H1 (cell line): ENCODE data around the gene ITPR1. TPM values are rescaled to one million over a fixed set of nuclear protein-coding genes. Genes with fewer than 3 reads are reported as not detected.

Source experiments
- CTCF ChIA-PET: fragments of 300-600 bp; sonication (Branson Sonifier 250); formaldehyde crosslinking; loops from one replicate; lab custom pipeline; 2021; ENCODE audit not compliant: partially characterized antibody; lab: Charles Lee
- POLR2A ChIA-PET: fragments of 300-600 bp; sonication (Branson Sonifier 250); formaldehyde crosslinking; loops from one replicate; lab custom pipeline; 2021; ENCODE audit warnings: inconsistent platforms; ENCODE audit not compliant: partially characterized antibody; lab: Charles Lee
- DNase-seq, 2 experiments: peaks; one replicate each; pipeline versions ENCODE4 v3.0.0 to v3.0.0-alpha.2; 2010 to 2022; ENCODE audit warnings: low spot score in 2 of 2, low read depth in 1 of 2, mixed read lengths in 1 of 2
- FAIRE-seq: peaks from 2 replicates; lab custom pipeline; 2011; peaks lifted over from hg19 to GRCh38; lab: Jason Lieb, UNC
- H2AFZ ChIP-seq: 2 replicates; pipeline ENCODE4 v1.8.1; 2012; ENCODE audit warnings: low read length, inconsistent platforms
- H2AK5ac ChIP-seq: 2 replicates; pipeline ENCODE4 v1.6.1; 2013; ENCODE audit warnings: low read depth, low read length
- H2BK120ac ChIP-seq: replicated peaks from 2 replicates; pipeline ENCODE3; 2013; ENCODE audit warnings: low read depth, low read length, inconsistent platforms
- H2BK12ac ChIP-seq: 2 replicates; pipeline ENCODE4 v1.6.1; 2013; ENCODE audit warnings: low read depth, low read length
- H2BK15ac ChIP-seq: 2 replicates; pipeline ENCODE4 v1.6.1; 2013; ENCODE audit warnings: low read length
- H2BK20ac ChIP-seq: 2 replicates; pipeline ENCODE4 v1.6.1; 2013; ENCODE audit warnings: low read length
- H2BK5ac ChIP-seq: 2 replicates; pipeline ENCODE4 v1.6.1; 2013; ENCODE audit warnings: low read depth, low read length
- H3K14ac ChIP-seq: 2 replicates; pipeline ENCODE4 v1.6.1; 2013; ENCODE audit warnings: inconsistent platforms; ENCODE audit not compliant: insufficient read length
- H3K18ac ChIP-seq: 2 replicates; pipeline ENCODE4 v1.6.1; 2013; ENCODE audit warnings: low read length; ENCODE audit errors: extremely low read depth
- H3K23ac ChIP-seq: 2 replicates; pipeline ENCODE4 v1.6.1; 2013; ENCODE audit warnings: inconsistent platforms; ENCODE audit not compliant: insufficient read length
- H3K23me2 ChIP-seq: 2 replicates; pipeline ENCODE4 v1.6.1; 2013; ENCODE audit warnings: low read depth, low read length
- H3K27ac ChIP-seq: 2 replicates; pipeline ENCODE4 v1.6.1; 2011; ENCODE audit warnings: low read depth, low read length, inconsistent platforms
- H3K27me3 ChIP-seq, 4 experiments: replicated peaks in 1 of 4; 1 replicate in 1 of 4; 2 replicates in 3 of 4; pipeline versions ENCODE4 v1.6.1 to v1.8.1; 2011 to 2013; ENCODE audit warnings: low read length in 3 of 4, mild to moderate bottlenecking in 3 of 4, inconsistent platforms in 2 of 4, mixed read lengths in 2 of 4, moderate library complexity in 1 of 4; ENCODE audit not compliant: control insufficient read depth in 3 of 4, insufficient read depth in 3 of 4; ENCODE audit errors: extremely low read depth in 1 of 4
- H3K36me3 ChIP-seq, 4 experiments: 2 replicates each; pipeline versions ENCODE4 v1.6.1 to v1.8.1; 2011 to 2013; ENCODE audit warnings: mild to moderate bottlenecking in 4 of 4, low read length in 3 of 4, moderate library complexity in 2 of 4, control low read depth in 1 of 4, inconsistent platforms in 1 of 4; ENCODE audit not compliant: insufficient read depth in 4 of 4, control insufficient read depth in 2 of 4
- H3K4ac ChIP-seq: replicated peaks from 2 replicates; pipeline ENCODE3; 2013; ENCODE audit warnings: low read length, low read depth, mixed read lengths, inconsistent platforms; ENCODE audit not compliant: insufficient read length
- H3K4me1 ChIP-seq, 4 experiments: replicated peaks in 1 of 4; 1 replicate in 1 of 4; 2 replicates in 3 of 4; pipeline versions ENCODE4 v1.6.1 to v1.8.1; 2011 to 2013; ENCODE audit warnings: low read length in 3 of 4, inconsistent platforms in 2 of 4, mixed read lengths in 1 of 4; ENCODE audit not compliant: insufficient read depth in 4 of 4, control insufficient read depth in 3 of 4
- H3K4me2 ChIP-seq, 2 experiments: 2 replicates each; pipeline versions ENCODE4 v1.6.1 to v1.8.1; 2011 to 2013; ENCODE audit warnings: low read depth in 2 of 2, low read length in 2 of 2, control low read depth in 1 of 2, inconsistent platforms in 1 of 2, mild to moderate bottlenecking in 1 of 2; ENCODE audit not compliant: insufficient read depth in 1 of 2
- H3K4me3 ChIP-seq, 4 experiments: fragments of 200-600, 300-600 bp in 1 of 4; sonication (generic), shearing (Covaris generic), sonication (Bioruptor Twin) in 1 of 4; 2 replicates each; pipeline versions ENCODE4 v1.5.1 to v1.8.1; 2011 to 2016; ENCODE audit warnings: low read length in 4 of 4, low read depth in 3 of 4, control low read depth in 2 of 4, inconsistent platforms in 2 of 4, mild to moderate bottlenecking in 2 of 4, mixed read lengths in 1 of 4, moderate library complexity in 1 of 4; ENCODE audit not compliant: insufficient read depth in 2 of 4; ENCODE audit errors: extremely low read depth in 1 of 4
- H3K56ac ChIP-seq: replicated peaks from 2 replicates; pipeline ENCODE3; 2013; ENCODE audit warnings: low read depth, mild to moderate bottlenecking, mixed read lengths, low read length, inconsistent platforms; ENCODE audit not compliant: insufficient read length
- H3K79me1 ChIP-seq: 2 replicates; pipeline ENCODE4 v1.6.1; 2013; ENCODE audit warnings: low read depth, low read length, control low read depth
- H3K79me2 ChIP-seq, 2 experiments: 2 replicates each; pipeline versions ENCODE4 v1.6.1 to v1.8.1; 2012 to 2013; ENCODE audit warnings: low read length in 2 of 2, mild to moderate bottlenecking in 2 of 2, inconsistent platforms in 1 of 2; ENCODE audit not compliant: insufficient read depth in 2 of 2, control insufficient read depth in 1 of 2
- H3K9ac ChIP-seq, 4 experiments: replicated peaks in 1 of 4; 1 replicate in 1 of 4; 2 replicates in 3 of 4; pipeline versions ENCODE4 v1.6.1 to v1.8.1; 2011 to 2013; ENCODE audit warnings: low read depth in 3 of 4, low read length in 3 of 4, control low read depth in 2 of 4, mild to moderate bottlenecking in 2 of 4, moderate library complexity in 2 of 4, inconsistent platforms in 1 of 4; ENCODE audit errors: extremely low read depth in 1 of 4
- H3K9me3 ChIP-seq, 2 experiments: 2 replicates each; pipeline versions ENCODE4 v1.6.1 to v1.8.1; 2012 to 2013; ENCODE audit warnings: mild to moderate bottlenecking in 2 of 2, moderate library complexity in 2 of 2, control low read depth in 1 of 2, inconsistent platforms in 1 of 2, low read depth in 1 of 2, low read length in 1 of 2, mixed read lengths in 1 of 2; ENCODE audit not compliant: insufficient read depth in 2 of 2
- H4K20me1 ChIP-seq, 2 experiments: replicated peaks in 1 of 2; 2 replicates each; pipeline versions ENCODE3 to v1.8.1; 2011 to 2013; ENCODE audit warnings: inconsistent platforms in 2 of 2, low read length in 2 of 2, mild to moderate bottlenecking in 1 of 2; ENCODE audit not compliant: insufficient read depth in 2 of 2, control insufficient read depth in 1 of 2
- H4K5ac ChIP-seq: 2 replicates; pipeline ENCODE4 v1.6.1; 2013; ENCODE audit warnings: low read length, low read depth, mixed read lengths, inconsistent platforms; ENCODE audit not compliant: insufficient read length
- H4K8ac ChIP-seq: 2 replicates; pipeline ENCODE4 v1.8.0; 2013; ENCODE audit warnings: mild to moderate bottlenecking, moderate library complexity, low read length, inconsistent platforms; ENCODE audit not compliant: insufficient read depth; ENCODE audit errors: extremely low read depth
- H4K91ac ChIP-seq: replicated peaks from 2 replicates; pipeline ENCODE3; 2013; ENCODE audit warnings: low read length, mixed read lengths, inconsistent platforms; ENCODE audit not compliant: insufficient read length
- EZH2 ChIP-seq: fragments of 200-600 bp; sonication (generic); IDR thresholded peaks from 2 replicates; pipeline ENCODE4 v1.7.1; 2012; ENCODE audit warnings: low read depth, mild to moderate bottlenecking, moderate library complexity, low read length, inconsistent platforms; ENCODE audit not compliant: severe bottlenecking
- KDM5A ChIP-seq: fragments of 200-600 bp; IDR thresholded peaks from 2 replicates; pipeline ENCODE4 v1.7.1; 2012; ENCODE audit warnings: mild to moderate bottlenecking, low read length, inconsistent platforms, mixed read lengths
- PHF8 ChIP-seq: fragments of 200-600 bp; sonication (generic); conservative IDR thresholded peaks from 2 replicates; pipeline ENCODE4 v1.7.1; 2012; ENCODE audit warnings: low read depth, mild to moderate bottlenecking, inconsistent platforms, low read length, moderate library complexity
- WGBS, 2 experiments: shearing (Covaris generic) in 1 of 2; methylation state at CpG; one replicate each; pipeline versions ENCODE4 v1.1.6 to v1.1.7; 2013 to 2015; ENCODE audit warnings: low lambda C conversion rate in 2 of 2, mixed read lengths in 2 of 2, inconsistent platforms in 1 of 2, low coverage in 1 of 2, missing lambda C conversion rate in 1 of 2; ENCODE audit not compliant: insufficient replicate concordance in 2 of 2, insufficient coverage in 1 of 2, insufficient read length in 1 of 2; ENCODE audit errors: extremely low coverage in 1 of 2, missing lambda C conversion rate in 1 of 2; 5-methylcytosine and 5-hydroxymethylcytosine counted together
- polyA plus RNA-seq, 7 experiments: library from polyadenylated mRNA; depleted of rRNA in 3 of 7; stranded (reverse) in 5 of 7; unstranded in 2 of 7; fragments of >200 nt in 5 of 7; fragments of 200-250 nt in 2 of 7; gene quantifications; 1 replicate in 5 of 7; 2 replicates in 1 of 7; 4 replicates in 1 of 7; pipeline versions ENCODE4 v1.2.1 to v1.2.3, GENCODE V29; 2011 to 2013; ENCODE audit warnings: missing spikeins in 2 of 7, mixed read lengths in 2 of 7
- total RNA-seq: library from RNA; stranded (reverse); fragmentation: NEBNext Ultra II Directional; extraction: Animal tissue kit (Norgen Biotek cat#: 25700); gene quantifications from 2 replicates; pipeline ENCODE4 v1.2.1, GENCODE V29; 2021

The ITPR1 gene
- total and polyA plus RNA-seq, 2 of the 8 experiments (the other 6 are each of a cell fraction or from before 2014, with no cell fraction given), result 2.5 to 16.3 TPM

DNA sequence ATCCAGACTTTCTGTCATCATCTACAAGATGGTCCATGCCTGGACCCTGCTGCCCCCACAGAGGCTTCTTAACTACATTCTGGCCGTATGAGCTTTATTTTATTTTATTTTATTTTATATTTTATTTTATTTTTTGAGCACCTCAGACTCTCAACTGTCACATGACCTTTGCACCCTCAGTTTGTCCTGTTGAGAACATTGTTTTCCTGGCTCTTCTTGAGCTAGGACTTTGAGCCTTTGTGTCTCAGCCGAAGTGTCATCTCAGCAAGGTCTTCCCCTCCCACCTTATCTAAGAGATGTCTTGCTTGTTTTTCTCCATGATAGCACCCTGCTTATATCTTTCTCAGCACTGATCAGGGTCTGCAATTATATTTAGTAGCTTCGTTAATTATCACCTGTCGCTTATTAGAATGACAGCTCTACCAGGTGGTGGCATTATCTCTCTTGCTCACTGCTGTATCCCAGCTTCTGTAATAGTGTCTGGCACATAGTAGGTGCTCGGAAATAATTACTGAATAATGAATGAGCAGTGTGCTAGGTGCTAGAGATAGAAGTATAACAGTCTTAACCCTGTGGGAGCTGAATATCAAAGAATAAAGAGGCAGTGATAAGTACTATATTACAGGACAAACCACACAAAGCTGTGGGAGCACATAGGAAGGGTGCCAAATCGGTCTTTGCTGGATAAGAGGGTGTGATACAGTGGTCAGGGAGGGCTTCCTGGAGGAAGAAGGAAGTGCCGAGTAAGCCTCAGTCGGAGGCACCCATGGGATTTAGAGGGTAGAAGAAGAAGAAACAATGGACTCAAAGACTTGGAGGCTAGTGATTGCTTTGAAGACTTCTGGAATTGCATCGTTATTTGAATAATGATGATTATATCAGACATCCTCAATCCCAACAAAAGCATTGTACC, 136.2 kb downstream of the ITPR1 start:
- no peak overlapping the region for H3K4ac ChIP-seq
- H4K20me1 ChIP-seq, result no peaks in the 10 kb centered on the region
- H3K23me2 ChIP-seq, result no peaks in the 10 kb centered on the region
- no peak overlapping the region for H3K9ac ChIP-seq
- no peak overlapping the region for H2BK20ac ChIP-seq
- H4K5ac ChIP-seq, result no peak overlapping the region
- H3K4me2 ChIP-seq, result no peak overlapping the region
- no peak overlapping the region for H3K56ac ChIP-seq
- H2BK5ac ChIP-seq, result no peak overlapping the region
- no peaks in the 10 kb centered on the region for H3K27me3 ChIP-seq
- no peak overlapping the region for H3K14ac ChIP-seq
- H3K9me3 ChIP-seq, result no peaks in the 10 kb centered on the region
- DNase-seq (no peak), FAIRE-seq (no peak)
- H2BK120ac ChIP-seq, result no peak overlapping the region
- no peaks in the 10 kb centered on the region; a peak in 1 of 7 replicates for H3K4me1 ChIP-seq
- no peak overlapping the region for H2BK15ac ChIP-seq
- 91% methylated on average over 9 of the region's 9 CpGs; no CpG with 5 or more reads in 1 of the 2 experiments for WGBS, 2 experiments
- no peak overlapping the region for H4K91ac ChIP-seq
- no peak overlapping the region for H2AFZ ChIP-seq
- H4K8ac ChIP-seq, result no peak overlapping the region
- no peaks in the 10 kb centered on the region for H3K79me2 ChIP-seq
- H3K23ac ChIP-seq, result no peak overlapping the region
- ChIA-PET POLR2A (no interaction called here), CTCF (interaction anchor here (0.6 to 1.3 kb wide), 7 partner anchors 15 to 1455 kb away, joined by 3 to 5 read pairs (median 3); no protein-coding TSS in a partner anchor)
- H2AK5ac ChIP-seq, result no peak overlapping the region
- no peaks in the 10 kb centered on the region for H3K79me1 ChIP-seq
- no peak overlapping the region for H3K27ac ChIP-seq
- no peak overlapping the region for H3K4me3 ChIP-seq
- no peak overlapping the region for H2BK12ac ChIP-seq
- H3K18ac ChIP-seq, result no peak overlapping the region
- no peaks in the 10 kb centered on the region; a peak in 1 of 8 replicates for H3K36me3 ChIP-seq
- no peak for TF ChIP-seq KDM5A
- TF ChIP-seq PHF8, result no peak
- TF ChIP-seq EZH2, result no peak
